Stimulated activated CD4-positive, alpha-beta T cell treated with anti-CD3 and anti-CD28 coated beads, TNF-alpha, amount 100 ng/mL, for 4 hours (primary cell): ENCODE data around the gene A2ML1.
"Not testable (repeated sequence)": the region's sequence is repeated elsewhere in the genome, so short reads cannot be mapped to it uniquely, and the experiment has no call there.

Source experiments
- DNase-seq, 3 experiments: peaks; one replicate each; pipeline ENCODE4 v3.0.0-alpha.2; 2020; ENCODE audit warnings: low read depth in 3 of 3

Gene A2ML1

DNA sequence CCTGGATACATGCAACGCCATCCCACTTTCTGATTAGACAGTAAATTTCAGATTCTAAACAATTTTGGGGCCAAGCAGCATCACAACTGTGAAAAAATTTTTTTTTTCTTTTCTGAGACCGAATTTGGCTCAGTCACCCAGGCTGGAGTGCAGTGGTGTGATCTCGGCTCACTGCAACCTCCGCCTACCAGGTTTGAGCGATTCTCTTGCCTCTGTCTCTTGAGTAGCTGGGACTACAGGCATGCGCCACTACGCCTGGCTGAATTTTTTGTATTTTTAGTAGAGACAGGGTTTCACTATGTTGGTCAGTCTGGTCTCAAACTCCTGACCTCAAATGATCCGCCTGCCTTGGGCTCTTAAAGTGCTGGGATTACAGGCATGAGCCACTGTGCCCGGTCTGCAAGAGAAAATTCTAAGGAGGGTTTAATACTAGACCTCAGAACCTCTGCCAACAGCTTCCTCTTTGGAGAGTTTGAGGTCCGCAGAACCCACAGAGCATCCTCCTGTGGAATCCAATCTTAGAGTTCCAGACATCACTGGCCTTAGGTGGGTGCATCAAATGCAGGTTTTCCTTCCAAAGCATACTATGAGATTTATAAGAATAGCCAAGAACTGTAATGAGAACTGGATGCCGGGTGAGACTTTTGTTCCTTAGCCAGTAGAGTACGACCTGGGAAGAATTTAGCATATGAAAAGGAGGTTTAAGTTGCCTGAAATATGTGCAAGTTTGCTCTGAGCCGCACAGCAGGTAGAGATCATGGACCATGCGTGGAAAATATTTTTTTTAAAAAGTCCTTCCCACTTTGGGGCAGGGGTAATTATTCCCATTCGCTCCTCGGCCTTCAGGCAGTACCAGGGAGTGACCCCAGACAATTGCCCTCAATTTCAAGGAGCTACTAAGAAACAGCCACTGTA lies 84.1 kb downstream of the A2ML1 start:
- DNase-seq = no peak

DNA sequence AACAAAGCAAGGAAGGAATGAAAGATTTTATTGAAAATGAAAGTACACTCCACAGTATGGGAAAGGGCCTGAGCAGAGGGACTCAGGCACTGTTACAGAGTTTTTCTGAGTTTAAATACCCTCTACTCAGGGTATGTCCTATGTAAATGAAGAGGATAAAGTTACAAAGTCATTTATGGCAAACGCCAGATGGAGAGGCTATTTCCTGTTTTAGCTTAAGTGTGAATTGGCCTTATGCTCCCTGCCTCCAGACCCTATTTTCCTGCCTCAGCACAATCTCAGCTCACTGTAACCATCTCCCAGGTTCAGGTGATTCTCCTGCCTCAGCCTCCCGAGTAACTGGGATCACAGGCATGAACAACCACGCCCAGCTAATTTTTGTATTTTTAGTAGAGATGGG lies 85.1 kb downstream of the A2ML1 start:
- no peak for DNase-seq

DNA sequence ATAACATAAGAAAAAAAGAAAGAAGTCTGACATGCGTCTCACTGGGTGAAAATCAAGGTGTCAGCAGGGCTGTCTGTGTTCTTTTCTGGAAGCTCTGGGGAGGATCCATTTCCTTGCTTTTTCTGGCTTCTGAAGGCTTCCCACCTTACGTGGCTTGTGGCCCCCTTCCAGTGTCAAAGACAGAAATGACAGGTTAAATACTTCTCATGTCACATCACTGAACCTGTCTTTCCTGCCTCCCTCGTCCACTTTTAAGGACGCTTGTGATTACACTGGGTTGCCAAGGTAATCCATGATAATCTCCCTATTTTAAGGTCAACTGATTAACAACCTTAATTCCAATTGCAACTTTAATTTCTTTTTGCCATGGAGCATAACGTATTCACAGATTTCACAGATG lies 87.3 kb downstream of the A2ML1 start:
- DNase-seq = no peak

DNA sequence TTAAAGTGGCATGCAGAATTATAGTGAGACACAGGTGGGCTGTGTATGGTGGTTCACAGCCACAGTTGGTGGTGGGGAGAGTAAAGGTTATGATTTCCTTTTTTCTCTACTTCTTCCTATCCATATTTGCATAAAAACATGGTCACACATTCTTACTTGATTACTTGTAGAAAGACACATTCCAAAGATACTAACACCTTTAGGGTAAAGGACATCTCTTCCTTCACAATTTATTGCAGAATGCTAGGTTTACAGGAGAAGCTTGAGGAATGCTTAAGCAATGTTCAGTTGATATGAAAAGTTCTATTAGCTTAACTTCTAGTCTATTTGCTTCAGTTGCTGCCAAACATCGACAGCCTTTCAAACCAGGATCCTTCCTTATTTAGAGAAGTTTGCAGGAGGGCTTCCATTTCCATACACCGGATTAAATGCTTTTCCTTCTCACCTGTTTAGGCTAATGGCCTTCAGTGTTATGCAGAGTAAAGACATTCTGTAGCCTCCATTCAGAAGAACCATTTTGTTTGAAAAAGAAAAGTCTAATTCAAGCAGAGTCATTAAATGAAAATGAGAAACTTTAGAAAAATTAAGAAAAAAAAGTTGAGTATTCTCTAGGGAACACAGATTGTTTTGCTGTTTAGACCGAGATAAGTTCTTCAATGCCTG lies 89.3 kb downstream of the A2ML1 start:
- no peak for DNase-seq

DNA sequence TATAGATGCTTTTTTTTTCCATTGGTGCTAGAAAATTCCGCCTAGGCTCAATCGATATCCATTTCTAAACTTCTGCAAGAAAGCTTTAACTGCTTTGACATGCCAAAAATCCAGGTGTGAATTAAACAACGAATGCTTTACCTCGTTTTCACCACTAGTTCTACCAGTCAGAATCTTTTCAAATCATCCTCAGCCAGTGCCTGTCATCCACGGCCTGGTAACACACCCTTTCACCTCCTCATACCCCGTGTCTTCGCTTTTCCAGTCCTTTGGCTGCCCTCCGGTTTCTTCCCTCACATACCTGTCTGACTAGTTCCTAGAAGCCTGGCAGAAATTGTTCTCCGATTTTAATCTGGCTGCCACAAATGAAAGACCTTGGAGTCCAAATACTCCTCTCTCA lies 90.5 kb downstream of the A2ML1 start:
- no peak for DNase-seq

DNA sequence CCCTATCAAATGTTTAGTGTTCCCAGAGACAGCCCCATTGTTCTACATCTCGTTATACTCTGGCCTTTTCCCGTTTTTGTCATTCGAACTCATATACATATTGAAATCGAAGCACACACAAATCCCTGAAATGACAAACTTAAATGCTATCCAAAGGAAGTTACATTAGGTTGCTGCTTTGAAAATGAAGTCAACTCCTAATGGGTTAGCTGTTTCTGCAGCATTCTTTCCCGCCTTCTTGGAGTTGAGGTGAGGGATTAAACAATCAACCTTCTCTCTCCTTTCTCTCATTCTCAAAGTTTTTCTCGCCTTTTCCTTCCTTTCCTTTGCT lies 91.2 kb downstream of the A2ML1 start:
- no peak for DNase-seq

DNA sequence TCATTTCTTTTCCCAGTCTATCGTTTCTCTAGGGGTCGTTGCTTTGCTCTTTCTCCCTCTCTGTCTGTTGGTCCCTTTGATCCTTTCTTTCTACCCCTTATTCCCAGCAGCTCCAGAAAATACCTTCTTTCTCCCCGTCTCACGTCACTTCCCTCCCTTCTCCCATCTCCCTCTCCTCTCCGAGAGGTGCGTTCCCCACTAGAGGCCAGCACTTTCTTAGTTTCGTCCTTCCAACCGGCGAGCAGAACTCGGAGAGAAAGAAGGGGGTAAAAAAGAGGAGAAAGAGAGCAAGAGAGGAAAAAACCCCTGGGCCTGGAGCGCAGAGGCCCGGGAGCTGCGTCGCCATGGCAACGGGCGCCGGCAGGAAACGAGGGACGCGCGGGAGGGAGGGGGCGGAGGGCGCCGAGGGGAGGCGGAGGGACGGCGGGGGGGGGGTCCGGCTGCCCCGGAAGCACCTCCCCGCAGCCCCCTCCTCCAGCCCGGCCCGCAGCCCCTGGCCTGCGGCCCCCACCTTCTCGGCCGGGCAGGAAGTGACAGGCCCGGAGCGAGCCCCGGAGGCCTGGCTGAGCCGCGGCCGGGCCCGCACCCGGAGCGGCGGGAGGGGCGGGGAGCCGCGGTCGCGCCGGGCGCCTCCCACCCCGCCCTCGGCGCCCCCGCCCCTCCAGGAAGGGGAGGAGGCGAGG lies 91.8 kb downstream of the A2ML1 start, which contains the start of gene PHC1:
TSS of gene PHC1 (plus strand) at position 477 of the 683 bp plus-strand sequence. CDS start 3,169 bp downstream, outside the sequence.
- DNase-seq = peak; percentile 66 to 70 (median 69)

DNA sequence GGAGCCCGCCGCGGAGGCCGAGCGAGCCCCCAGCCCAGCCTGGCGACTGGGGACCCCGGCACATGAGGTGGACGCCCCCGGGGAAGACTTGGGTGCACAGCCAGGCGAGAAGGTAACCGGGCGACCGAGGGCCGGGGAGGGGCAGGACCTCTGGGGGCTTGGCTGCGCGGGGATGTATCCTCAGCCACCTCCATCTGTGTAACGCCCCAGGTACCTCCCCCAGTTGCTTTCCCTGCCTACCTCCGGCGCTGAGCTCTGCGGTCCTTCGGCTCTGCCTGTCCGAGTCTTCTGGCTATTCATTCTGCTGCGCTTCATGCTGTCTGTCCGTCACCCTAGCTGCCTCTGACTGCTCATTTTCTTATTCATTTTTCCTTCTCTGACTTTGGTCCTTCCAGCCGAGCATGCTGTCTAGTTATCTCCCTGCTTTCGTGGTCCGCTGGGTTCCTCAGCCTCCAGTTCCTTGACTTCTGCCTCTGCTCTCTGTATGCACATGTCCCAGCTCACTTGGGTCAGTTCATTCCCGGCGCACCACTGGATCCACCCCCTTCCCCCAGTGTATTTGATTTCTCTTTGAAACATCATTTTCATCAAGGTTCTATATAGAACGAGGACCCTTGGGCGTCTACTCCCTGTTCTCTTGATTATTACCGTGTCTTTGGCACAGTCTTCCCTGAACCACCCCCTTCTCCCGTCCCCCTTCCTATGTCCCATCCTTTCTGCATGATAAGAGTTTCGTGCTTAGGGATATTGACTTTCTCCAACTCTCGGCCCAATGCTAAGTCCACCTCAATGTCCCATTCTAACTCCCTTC lies 92.5 kb downstream of the A2ML1 start:
- DNase-seq = peak; percentile 26 to 37 (median 37)

DNA sequence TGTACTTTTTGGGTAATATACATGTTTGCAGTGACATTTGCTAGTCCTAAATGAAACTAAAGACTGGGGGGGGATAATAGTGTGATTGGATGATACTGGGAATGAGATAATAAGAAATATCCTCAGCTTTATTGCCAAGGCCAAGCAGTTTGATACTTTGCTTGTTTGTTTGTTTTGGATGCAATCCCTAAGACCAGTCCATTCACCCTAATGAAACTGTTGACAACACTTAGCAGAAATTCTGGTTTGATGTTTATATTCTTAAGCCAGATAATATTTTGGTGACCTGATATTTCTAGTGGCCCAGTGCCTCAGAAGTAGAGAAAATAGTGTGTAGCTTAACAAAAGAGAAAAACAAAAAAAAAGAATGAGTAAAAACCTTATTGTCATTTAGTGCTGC lies 93.7 kb downstream of the A2ML1 start:
- DNase-seq = no peak

DNA sequence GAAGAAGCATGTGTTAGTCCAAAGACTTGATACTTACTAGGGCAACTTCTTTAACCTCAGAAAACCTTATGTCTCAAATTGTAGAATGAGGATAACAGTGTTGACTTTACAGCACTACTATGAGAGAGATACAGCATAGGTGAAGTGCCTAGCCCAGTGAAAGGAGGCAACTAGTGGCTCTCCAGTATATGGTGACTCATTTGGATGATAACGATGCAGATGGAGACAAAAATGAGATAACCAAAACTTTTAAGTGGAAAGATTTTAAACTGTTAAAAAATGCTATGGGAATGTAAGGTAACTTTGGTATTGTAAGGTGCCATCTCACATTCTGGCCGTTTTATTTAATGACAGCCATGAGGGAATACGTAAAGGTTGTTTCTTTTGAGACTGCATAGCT lies 94.6 kb downstream of the A2ML1 start:
- DNase-seq = no peak

DNA sequence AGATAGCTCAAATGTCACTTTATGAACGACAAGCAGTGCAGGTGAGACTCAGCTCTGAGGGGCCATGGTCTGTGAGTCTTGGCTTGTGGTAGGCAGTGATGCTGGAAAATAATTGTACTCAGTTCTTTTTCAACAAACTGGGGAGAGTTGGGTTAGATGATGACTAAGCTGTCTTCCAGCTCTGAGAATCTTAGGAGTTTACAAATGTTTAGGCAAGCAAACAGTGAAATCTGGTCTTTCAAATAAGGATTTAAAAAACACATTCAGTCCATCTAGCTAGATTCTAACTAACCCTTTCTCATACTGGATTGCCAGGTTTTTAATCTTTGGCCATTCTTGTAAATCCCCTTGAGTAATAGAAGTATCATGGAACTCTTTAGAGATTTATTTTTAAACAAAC lies 95.3 kb downstream of the A2ML1 start:
- DNase-seq = no peak

DNA sequence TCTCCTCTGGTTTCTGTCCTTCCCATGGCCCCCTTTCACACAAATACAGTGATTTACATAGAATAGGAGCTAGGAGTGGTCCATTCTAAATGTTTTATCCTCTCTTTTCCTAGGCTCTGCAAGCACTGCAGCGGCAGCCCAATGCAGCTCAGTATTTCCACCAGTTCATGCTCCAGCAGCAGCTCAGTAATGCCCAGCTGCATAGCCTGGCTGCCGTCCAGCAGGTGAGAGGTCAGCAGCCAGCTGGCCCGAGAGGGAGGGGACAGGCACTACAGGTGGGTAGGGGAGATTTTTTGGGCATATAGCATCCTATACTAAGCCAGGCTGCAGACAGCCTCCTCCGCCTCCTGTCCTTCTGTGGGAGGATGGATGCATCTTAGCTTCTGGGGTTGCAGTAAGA lies 97.2 kb downstream of the A2ML1 start:
- not testable (repeated sequence) for DNase-seq

DNA sequence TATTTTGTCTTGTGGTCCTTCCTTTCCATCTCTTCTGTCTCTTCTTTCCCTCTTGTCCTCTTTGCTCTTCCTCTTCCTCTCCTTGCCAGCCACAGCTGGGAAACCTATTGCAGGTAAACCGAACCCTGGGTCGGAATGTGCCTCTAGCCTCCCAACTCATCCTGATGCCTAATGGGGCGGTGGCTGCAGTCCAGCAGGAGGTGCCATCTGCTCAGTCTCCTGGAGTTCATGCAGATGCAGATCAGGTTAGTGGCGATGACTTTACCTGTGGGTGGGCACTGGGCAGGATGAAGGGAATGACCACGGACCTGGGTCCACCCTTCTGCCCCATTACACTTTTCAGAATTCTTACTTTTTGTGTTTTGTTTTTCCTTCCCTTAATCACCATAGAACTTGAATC lies 100.1 kb downstream of the A2ML1 start:
- DNase-seq = no peak
